HG03060 (cell line): Measurements from ENCODE around the gene FRMD4A.
"Not testable (repeated sequence)": the region's sequence is repeated elsewhere in the genome, so short reads cannot be mapped to it uniquely, and the experiment has no call there.

ENCODE experiments used
- ATAC-seq: cut with Tn5 transposase; IDR thresholded peaks from one replicate; pipeline ENCODE4 v1.9.1; 2021; ENCODE audit warnings: low read depth, moderate number of reproducible peaks; ENCODE audit not compliant: unreplicated experiment

The FRMD4A gene

DNA sequence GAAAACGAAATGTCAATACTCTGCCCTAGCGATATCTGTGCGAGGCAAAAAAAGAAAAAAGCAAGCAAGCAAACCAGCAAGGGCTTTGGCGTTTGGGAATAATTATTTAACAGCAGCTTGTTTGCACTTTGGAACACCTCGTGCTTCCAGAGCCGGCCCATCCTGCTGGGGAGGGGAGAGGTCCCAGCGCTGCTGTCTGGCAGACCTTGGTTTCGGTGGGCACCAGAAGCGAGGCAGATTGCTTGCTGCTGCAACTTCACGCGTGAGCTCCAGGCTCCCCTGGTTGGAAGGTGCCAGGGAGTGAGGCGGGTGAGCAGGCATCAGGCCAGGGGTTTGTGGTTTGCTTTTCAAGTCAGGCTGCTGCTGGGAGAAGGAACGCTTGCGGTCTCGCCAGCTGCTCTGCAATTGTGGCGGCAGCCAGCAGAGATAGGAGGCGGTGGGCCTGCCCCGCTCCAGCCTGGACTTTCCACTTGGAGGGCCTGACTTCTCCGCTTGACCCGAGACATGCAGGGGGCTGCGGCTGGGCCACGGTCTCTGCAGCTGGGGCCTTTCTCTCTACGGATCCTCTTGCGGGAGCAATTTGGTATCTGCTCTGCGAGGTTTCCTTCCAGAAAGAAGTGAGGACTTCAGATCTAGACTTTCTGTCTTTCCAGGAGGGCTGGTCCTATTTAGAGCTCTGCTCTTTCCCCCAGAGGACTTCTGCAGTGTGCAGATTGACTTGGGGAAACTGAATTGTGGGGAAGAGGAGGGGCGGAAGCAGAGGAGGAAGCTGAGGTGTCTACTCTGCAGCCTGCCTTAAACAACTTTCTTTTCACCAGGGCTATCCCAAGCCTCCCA lies 612.6 kb downstream of the FRMD4A start:
- ATAC-seq = no peak

DNA sequence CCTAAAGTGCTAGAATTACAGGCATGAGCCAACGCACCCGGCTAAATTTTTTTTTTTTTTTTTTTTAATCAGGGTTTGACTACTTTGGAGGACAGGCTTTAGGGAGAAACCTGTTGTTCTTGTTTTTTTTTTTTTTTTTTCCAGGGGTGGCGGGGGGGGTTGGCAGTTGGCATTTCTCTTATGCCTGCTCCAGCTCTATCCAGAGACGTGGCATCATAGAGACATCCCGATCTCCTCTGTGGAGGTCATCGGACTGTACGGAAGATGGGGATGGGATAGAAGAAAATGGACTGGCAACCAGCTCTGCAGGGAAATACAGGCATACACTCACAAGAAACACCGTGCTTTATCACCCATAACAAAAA lies 613.2 kb downstream of the FRMD4A start:
- no peak for ATAC-seq

DNA sequence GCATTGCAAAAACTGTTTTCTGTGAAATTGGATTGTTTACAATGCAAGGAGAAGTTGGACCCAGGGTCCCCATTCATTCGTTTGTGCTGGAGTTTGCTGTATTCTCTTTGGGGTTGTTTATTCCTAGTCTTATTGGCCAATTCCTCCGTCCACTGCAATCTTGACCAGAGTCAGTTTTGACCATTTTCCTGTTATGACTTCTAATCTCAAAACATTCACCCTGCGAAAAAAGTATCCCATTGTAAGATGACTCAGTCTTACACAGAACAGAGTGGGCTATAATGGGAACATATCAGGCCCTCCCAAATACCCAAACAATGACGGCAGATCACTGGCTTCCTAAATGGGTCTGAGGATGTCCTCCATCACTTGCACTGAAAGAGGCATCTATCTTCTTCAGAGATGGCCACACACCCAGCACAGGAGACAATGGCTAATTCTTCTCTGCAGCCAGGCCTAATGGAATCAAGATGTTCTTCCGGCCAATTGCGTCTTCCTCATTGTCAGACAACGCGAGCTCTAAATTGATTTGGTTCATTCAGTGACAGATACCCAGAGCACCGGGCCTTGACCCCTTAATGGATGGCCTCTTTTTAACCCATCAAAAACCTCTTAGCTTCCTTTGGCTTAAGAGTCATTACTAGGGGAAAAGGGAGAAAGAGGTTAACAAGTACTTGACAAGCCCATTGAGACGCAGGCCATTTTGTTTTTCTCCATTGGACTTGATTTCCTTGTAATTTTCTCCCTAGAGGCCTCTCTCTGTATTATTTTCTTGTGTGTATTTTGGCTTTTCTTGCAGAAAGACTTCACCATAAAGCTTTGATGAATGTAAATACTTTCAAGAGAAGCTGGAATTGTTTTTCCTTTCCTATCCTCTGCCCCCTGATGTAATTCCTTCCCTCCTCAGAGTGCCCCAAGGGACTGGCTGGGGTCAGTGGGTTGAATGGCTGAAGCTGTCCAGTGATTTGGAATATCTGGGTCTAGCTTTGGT lies 614.3 kb downstream of the FRMD4A start:
- ATAC-seq = no peak

DNA sequence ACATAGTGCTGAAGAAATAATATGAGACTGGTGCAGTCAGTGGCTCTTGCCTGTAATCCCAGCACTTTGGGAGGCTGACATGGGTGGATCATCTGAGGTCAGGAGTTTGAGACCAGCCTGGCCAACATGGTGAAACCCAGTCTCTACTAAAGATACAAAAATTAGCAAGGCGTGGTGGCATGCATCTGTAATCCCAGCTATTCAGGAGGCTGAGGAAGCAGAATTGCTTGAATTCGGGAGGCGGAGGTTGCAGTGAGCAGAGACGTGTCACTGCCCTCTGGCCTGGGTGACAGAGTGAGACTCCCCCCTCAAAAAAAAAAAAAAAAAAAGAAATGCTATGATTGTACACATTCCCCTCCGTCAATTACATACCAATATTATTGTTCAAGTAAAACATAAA lies 615.1 kb downstream of the FRMD4A start:
- ATAC-seq = not testable (repeated sequence)

DNA sequence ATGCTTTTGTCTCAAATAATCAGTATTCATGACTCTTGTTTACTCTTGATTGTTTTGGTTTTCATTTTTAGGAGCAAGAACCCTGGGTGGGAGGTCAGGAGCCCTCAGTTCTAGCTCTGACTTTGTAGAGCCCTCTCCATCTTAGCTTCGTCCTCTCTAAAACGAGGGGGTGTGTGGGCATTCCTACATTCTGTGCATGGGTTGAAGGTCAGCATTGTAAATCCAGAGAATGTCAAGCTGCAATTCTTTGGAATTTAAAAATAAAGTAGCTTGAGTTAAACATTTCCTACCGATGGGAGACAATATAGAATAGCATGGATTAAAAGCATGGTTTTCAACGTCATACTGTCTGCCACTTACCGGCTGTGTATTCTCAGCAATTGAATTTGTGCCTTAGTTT lies 615.6 kb downstream of the FRMD4A start:
- no peak for ATAC-seq

DNA sequence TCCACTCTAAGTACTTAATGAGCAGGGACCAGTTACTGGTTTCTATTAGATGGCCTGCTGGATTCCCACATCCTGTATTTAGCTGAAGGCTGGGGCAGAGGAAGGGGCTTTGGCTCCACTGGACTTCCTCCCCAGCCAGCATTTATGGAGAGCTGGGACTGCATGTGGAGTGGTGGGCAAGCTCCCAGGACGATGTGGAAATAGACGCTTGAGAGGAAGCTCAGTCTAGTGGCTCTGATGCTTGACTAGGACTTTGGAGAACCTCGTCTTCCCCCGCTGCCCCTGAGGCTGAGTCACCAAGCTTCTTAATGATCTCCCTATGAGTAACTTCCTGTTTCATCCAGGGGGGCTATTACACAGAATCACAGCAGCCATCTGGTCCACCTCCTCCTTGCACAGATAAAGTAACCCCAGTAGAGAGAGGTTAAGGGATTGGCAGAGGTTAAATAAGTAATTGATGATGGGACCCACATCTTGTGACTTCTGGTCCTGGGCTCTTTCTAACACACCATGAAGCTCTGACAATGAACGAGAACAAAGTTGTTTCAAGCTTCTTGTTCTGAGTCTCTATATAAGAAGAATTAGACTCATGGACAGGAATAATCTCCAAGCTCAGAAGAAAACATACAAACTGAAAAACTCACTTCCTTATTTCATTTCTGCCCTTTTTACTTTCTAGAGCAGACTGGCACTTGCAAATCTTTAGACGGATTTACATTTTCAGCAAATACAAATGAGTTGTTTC lies 617.7 kb downstream of the FRMD4A start:
- ATAC-seq = peak; percentile 71

DNA sequence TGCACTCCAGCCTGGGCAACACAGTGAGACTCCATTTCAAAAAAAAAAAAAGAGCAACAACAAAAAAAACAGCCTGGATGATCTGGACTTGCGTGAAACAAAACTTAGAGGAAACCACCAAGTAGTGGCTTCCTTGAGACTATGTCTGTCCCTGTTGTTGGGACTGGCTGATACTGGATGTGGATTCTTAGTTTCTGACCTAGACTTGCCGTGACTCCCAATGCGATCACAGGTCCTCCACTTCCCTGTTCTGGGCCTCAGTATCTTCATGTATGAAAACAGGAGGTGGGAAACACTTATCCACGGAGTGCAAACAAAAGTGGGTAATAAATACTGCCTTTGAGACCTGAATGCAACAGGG lies 618.3 kb downstream of the FRMD4A start:
- ATAC-seq = no peak

DNA sequence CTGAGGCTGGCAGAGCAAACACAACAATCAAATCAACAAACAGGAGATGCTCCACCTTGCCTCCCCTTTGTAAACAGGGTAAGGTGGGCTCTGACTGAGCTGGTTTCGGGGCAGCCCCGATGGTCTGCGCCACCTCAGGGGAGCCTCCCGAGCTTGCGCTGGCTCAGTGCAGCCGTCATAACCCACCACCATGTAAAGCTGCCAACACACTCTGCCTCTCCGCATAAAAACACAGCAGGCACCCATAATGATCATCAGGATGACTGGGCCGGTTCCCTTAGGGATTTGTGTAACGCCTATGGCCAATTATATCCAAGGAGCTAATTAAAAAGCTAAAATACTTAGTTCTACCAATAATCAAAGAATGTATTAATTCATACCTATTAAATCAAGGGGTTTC lies 619.4 kb downstream of the FRMD4A start:
- ATAC-seq = no peak

DNA sequence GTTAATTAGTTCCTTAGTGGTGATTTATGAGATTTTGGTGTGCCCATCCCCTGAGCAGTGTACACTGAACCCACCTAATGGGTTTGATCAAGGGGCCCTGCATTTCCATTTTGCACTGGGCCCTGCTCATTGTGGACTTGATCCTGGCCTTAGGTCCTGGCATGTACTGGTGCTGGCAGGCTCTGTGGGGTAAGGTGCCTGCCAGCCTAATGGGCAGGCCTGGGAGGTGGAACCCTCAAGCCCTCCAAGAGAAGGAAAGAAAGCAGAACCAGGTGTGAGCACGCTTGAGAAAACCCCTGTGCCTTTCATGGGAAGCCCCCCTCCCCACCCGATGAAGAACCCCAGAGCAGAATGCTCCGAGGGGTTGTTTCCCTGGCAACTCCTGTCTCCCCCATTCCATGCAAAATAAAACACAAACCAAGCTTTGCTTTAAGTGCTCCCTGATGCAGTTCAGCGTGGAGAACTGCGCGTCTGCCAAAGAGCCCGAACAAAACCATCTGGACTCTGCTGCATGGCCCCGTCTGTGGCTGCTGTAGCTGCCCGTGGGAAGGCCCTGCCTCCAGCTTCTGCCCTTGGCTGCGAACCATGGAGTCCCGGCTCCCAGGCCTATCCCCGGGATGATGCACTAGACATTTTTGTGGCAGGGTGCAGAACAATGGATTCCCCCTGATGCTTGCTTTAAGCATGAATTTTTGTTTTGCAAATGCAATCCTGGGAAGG lies 620.6 kb downstream of the FRMD4A start:
- ATAC-seq = no peak

DNA sequence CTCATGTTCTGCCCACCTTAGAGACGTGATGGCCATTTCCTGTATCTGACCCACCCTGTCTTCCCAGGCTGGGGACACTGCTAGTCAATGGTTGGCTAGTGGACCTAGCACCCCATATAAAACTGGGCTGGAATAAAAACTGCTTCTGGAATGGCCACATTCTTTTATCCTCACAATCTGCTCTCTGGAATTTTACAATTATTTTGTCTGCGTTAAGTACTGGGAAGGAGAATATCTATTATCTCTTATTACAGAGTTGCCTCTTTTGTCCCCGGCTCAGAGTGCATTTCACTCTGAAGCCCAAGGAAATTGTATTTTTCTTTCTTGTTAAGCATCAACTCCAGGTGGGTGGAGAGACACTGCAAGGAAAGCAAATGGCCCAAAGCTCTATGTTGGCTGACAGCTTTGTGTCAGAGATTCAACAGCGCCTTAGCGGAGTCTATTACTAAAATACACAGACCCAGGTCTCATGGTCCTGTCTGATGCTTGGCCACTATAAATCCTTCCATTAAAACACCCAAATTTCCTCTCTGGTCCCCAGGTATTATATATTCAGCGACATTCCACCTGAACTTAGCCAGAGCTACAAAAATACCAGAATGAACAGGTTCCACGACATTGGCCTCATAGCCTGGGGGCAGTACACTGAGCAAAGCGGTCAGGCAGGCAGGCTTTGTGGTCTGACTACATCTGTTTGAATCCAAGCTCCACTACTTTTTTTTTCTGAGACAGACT lies 622.3 kb downstream of the FRMD4A start:
- ATAC-seq = no peak

DNA sequence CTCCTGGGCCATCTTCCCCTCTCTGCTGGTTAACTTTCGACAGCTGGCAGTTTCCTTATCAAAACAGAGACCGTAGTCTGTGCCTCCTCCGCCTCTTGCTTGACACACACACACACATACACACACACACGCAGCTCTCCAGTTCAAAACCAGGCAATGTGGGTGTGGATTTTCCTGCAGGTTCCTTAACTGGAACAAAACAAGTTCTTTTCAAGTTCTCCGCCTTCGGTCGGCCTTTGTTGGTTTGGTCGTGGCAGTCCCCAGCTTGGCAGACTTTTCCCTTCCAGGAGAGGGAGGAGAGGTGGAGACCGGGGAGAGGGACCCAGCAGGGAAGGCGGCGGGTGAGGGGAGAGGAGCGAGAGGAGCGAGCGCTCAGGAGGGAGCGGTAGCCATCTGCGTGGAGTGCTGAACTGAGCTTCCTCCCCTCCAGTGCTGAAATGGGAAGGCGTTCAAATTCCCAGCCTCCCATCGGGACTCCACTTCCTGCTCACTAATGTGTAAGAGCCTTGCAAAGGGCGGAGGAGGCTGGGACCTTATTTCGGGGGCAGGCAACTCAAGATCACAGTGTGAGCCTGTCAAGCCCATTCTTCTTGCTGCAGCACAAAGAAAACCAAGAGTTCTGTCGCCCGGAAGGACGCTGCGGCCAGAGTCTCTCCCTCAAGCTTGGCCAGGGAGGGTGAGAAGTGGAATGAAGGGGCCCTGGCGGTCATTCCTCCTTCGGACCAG lies 623.4 kb downstream of the FRMD4A start:
- ATAC-seq = no peak

DNA sequence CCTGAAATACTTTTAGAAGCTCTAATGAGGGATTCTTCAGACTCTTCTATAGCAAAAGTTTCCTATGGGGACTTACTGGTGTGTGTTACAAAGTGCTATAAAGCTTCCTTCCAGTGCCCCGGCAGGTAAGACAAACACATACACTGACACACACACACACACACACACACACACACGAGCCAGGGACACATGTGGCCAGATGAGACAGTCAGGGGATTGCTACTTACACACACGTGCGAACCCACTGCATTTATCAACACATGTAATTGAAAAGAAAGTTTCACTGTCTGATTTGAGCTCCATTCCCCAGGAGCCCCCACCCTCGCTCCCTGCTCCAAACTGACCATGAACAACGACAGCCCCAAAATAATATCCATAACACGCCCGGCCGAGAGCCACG lies 624.1 kb downstream of the FRMD4A start:
- ATAC-seq = no peak

DNA sequence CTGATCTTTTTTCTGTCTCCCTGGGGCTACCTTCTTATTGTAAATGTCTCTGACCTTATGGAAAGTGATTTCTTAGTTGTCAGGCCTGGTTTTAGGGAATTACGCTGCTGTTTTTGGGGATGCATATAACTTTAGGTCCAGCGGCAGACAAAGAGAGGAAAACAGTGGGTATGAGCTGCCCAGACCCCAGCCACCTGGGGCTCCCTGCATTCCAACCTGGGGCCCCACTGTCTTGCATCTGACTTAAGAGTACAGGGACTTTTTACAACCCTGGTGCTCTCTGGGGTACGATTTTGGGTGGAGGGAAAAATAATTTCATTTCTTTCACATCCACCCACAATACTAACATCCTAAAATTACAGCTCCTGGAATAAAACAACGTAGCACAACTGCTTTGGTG lies 624.5 kb downstream of the FRMD4A start:
- ATAC-seq = no peak

DNA sequence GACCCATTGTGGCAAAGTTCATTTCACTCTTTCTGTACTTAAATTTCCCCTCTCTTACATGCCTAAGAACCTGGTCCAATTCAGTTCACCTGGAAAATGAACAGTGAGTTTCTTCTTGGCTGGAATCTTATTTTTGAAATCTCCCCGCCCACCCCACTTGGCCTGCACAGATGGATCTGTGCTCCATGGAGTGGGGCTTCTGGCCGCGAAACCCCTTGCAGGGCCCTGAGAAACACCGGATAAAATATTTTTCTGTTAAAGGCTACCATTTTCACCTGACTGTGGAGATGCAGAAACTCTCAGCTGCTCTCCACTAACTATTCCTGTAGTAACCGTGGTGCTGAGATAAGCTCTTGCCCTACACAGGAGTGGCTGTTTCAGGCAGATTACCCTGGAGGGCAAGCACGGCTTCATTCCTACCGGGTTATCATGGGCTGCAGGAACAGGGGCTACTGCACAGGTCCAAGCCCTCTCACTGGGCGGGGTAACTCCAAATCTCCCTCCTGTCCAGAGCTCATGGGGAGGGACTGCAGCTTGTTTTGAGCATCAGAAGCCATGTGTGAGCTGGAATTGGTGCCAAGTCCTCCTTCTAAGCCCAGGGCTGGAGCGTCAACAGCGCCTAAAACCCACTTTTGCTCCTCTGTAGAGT lies 625.1 kb downstream of the FRMD4A start:
- no peak for ATAC-seq

DNA sequence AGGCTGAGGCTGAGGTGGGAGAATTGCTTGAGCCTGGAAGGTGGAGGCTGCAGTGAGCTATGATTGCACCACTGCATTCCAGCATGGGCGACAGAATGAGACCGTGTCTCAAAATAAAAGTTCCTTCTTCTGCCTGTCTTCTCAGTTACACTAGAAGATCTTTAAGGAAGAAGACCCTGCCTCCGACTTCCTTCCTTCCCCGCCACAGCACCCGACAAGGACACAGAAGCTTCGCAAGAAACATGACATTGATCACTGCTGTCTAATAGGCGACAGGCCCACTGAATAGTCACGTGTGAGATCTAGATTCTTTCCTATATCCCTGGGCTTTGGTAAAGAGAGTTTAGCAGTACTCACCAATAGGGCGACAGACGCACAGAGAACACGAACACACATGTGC lies 625.8 kb downstream of the FRMD4A start:
- no peak for ATAC-seq

DNA sequence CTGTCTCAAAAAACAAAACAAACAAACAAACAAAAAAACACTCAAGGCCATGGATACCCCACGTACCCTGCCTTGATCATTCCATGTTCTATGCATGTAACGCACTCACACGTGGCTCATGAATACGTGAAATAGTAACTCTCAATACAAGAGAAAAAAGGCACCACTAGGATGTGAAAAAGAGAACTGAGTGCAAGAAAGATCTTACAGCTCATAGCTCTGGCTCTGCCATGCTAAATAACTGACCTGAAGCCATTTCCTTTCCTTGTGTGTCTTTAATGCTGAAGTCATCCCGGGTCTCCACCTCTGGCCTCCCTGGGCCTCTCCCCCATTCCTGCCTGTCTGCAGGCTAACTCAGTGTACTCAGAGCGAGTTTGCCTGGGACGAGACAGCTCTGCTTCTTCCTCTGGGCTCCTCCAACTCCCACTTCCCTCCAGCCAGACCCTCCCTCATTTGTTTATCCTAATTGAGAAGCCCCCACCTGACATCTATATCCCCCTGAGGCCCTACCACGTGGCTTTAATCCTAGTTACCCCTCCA lies 626.7 kb downstream of the FRMD4A start:
- ATAC-seq = no peak

DNA sequence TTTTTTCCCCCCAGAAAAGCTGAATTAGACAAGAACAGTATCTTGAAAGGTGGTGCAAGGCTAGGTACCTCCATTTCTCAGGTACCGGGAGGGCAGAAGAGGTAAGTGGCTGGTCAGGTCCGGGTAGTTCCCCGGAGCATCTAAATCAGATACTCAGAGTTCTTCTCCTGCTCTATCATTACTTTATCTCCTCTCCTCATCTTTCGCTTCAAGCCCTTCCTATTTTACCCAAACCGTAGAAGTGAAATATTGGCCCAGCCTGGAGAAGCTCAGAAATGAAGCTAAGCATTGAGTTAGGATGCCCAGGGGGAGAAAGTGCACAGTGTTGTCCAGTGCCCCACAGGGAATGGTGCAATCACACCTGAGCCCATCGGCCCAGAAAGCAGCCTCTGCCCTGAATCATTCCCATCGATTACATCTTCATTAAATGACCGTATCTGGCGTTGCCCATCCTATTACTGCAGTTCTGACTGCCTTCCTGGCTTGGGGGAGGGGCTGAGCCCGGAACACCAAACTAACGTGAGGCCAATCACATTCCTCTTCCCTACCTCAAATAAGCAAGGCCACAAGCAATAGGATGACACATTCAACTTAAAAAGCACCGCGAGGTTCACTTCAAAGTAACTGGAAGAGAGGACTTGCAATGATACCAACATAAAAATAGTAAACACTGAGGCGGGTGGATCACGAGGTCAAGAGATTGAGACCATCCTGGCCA lies 627.5 kb downstream of the FRMD4A start:
- no peak for ATAC-seq
